ENCODE results near the gene ZNF366. TPM values are rescaled to one million over a fixed set of nuclear protein-coding genes. Genes with fewer than 3 reads are reported as not detected.

Gene ZNF366
- total RNA-seq, 1 experiment from 2014 or later = 0.12 TPM

GRCh38 chr5:72457491-72457890 is 49.7 kb downstream of the ZNF366 start:
- Histone ChIP-seq H3K27ac (peak overlapping the region; percentile 67), H3K36me3 (no peaks in the 10 kb centered on the region), H3K4me3 (no peak overlapping the region), H3K27me3 (no peaks in the 10 kb centered on the region), H3K4me1 (peaks cover 48% of the 10 kb centered on the region), H3K9me3 (replicated peaks) (no peaks in the 10 kb centered on the region)
- peak in 1 of 2 experiments; percentile 54 for DNase-seq

DNA sequence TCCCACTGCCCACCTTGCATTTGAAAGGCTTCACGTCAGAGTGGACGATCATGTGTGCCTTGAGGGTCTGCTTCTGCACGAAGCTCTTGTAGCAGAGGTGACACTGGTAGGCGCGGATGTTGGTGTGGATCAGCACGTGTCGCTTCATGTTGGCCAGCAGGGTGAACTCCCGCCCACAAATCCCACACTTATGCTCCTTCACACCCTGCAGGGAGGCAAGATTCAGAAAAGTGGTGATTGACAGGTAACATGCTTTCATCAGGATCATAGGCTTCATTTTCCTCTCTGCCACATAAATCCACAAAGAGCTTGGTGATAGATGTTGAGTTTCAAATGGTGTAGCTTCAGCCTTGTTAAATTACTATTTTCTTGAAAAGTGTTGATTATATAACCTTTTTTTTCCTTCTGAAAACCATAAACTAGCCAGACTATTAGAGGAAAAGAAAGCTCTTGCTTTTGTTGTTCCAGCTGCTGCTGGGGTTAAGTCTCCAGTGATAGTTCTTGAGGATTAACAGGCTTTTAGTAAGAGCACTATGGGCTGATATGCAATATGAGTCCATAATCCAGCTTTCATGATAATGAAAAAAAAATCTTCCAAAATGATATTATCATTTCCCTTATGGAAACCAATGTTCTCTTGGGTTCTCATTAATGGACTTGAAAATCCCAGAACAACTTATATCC is 50.7 kb downstream of the ZNF366 start:
- H3K9me3 ChIP-seq (replicated peaks) = no peaks in the 10 kb centered on the region
- peak overlapping the region; percentile 67 for H3K27ac ChIP-seq
- peaks cover 54% of the 10 kb centered on the region for H3K4me1 ChIP-seq
- DNase-seq = peak; percentile 79 to 90
- H3K27me3 ChIP-seq = no peaks in the 10 kb centered on the region
- H3K36me3 ChIP-seq = no peaks in the 10 kb centered on the region
- no peak overlapping the region for H3K4me3 ChIP-seq

GRCh38 chr5:72455476-72455875 is 51.7 kb downstream of the ZNF366 start:
- no peak overlapping the region for H3K27ac ChIP-seq
- H3K9me3 ChIP-seq (replicated peaks) = no peaks in the 10 kb centered on the region
- H3K4me3 ChIP-seq = no peak overlapping the region
- no peaks in the 10 kb centered on the region for H3K27me3 ChIP-seq
- H3K4me1 ChIP-seq = peaks cover 64% of the 10 kb centered on the region
- no peak for DNase-seq
- no peaks in the 10 kb centered on the region for H3K36me3 ChIP-seq

DNA sequence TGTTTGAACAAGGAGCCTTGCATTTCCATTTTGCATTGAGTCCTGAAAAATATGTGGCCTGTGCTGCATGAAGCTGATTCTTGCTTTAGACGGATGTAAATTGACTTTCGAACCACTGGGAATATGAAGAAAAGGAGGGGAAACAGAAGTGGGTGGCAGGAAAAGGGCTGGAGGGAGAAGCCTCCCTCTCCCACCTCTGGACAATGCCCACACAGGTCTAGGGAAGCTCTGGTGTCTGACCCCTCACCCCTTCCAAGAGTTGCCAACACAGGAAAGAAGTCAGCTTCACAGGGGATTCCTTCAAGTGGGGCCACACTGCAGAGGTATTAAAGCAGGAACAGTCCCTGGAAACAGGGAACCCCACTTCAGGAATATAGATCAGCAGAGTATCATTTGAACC is 52.2 kb downstream of the ZNF366 start:
- H3K27me3 ChIP-seq = no peaks in the 10 kb centered on the region
- H3K4me1 ChIP-seq = peaks cover 65% of the 10 kb centered on the region
- H3K9me3 ChIP-seq (replicated peaks) = no peaks in the 10 kb centered on the region
- H3K36me3 ChIP-seq = no peaks in the 10 kb centered on the region
- H3K27ac ChIP-seq = no peak overlapping the region
- no peak for DNase-seq
- H3K4me3 ChIP-seq = no peak overlapping the region

- Histone ChIP-seq H3K27me3 (no peaks in the 10 kb centered on the region), H3K27ac (peak overlapping the region; percentile 97), H3K36me3 (no peaks in the 10 kb centered on the region), H3K9me3 (replicated peaks) (no peaks in the 10 kb centered on the region), H3K4me3 (no peak overlapping the region), H3K4me1 (peaks cover 65% of the 10 kb centered on the region)
- peak in 1 of 2 experiments; percentile 45 for DNase-seq
Observed at GRCh38 chr5:72453246-72453775, 53.9 kb downstream of the ZNF366 start.

DNA sequence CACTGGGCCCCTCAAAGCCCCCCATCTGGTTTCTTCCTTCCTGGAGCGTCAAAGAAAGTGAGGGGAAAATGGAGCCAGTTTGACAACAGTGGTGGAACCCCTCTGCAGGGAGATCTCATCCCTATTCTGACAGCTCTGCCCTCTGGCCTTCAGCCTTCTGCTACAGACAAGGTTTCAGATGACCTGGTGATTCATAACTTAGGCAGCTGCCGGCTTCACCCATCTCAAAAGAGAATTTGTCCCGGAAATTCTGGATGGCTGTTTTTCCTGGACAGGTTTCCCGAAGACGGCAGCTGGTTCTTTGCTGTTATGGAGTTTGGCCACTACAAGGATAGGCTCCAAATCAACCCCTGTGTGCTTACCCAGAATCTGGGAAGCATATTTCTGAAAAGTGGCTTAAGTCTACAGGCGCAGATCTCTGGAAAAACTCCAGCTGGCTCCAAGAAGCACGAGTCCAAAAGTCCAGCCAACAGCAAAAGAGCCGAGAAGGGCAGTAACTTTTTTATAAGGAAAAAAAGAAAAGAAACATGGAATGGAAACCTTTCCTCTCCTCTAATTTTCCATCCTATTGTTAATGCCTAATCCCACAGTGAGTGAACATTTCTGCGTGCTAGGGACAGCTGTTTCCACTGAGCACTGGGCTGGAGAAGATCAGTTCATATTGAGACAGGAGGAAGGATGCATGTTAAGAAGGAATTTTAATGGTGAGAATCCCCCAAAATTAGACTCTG is 54.5 kb downstream of the ZNF366 start:
- peaks cover 65% of the 10 kb centered on the region for H3K4me1 ChIP-seq
- peak; percentile 93 to 97 for DNase-seq
- no peaks in the 10 kb centered on the region for H3K9me3 ChIP-seq (replicated peaks)
- peak overlapping the region; percentile 97 for H3K27ac ChIP-seq
- peak overlapping the region; percentile 10 for H3K4me3 ChIP-seq
- no peaks in the 10 kb centered on the region for H3K36me3 ChIP-seq
- H3K27me3 ChIP-seq = no peaks in the 10 kb centered on the region

GRCh38 chr5:72451741-72452505 is 55.3 kb downstream of the ZNF366 start:
- Histone ChIP-seq H3K9me3 (replicated peaks) (no peaks in the 10 kb centered on the region), H3K27ac (peak overlapping the region; percentile 97), H3K36me3 (no peaks in the 10 kb centered on the region), H3K4me3 (peak overlapping the region; percentile 10), H3K4me1 (peaks cover 57% of the 10 kb centered on the region), H3K27me3 (no peaks in the 10 kb centered on the region)
- peak; percentile 88 to 92 for DNase-seq

- Histone ChIP-seq H3K4me1 (peaks cover 28% of the 10 kb centered on the region), H3K27me3 (no peaks in the 10 kb centered on the region), H3K9me3 (replicated peaks) (no peaks in the 10 kb centered on the region), H3K4me3 (no peak overlapping the region), H3K36me3 (no peaks in the 10 kb centered on the region), H3K27ac (no peak overlapping the region)
- no peak for DNase-seq
Observed at GRCh38 chr5:72448368-72448767, 58.8 kb downstream of the ZNF366 start.

DNA sequence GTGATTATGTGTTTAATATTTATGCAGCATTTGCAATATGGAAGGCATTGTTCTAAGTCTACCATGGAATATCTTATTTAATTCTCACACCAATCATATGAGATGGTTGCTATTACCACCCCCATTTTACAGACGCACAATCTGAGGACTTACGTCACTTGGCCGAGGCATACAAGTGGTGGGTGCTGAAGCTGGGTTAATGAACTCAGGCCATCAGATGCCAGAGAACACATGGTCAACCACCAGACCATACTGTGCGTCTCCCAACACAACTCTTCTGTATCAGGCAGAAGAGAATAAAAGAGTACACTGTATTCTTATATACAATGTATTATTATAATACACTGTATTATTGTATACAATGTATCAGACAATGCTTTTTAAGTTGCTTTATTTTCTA is 59.5 kb downstream of the ZNF366 start:
- no peak for DNase-seq
- Histone ChIP-seq H3K4me3 (no peak overlapping the region), H3K27ac (no peak overlapping the region), H3K4me1 (peaks cover 22% of the 10 kb centered on the region), H3K36me3 (no peaks in the 10 kb centered on the region), H3K27me3 (no peaks in the 10 kb centered on the region), H3K9me3 (replicated peaks) (no peaks in the 10 kb centered on the region)

GRCh38 chr5:72445969-72446368 is 61.2 kb downstream of the ZNF366 start:
- Histone ChIP-seq H3K4me3 (no peak overlapping the region), H3K27ac (no peak overlapping the region)

DNA sequence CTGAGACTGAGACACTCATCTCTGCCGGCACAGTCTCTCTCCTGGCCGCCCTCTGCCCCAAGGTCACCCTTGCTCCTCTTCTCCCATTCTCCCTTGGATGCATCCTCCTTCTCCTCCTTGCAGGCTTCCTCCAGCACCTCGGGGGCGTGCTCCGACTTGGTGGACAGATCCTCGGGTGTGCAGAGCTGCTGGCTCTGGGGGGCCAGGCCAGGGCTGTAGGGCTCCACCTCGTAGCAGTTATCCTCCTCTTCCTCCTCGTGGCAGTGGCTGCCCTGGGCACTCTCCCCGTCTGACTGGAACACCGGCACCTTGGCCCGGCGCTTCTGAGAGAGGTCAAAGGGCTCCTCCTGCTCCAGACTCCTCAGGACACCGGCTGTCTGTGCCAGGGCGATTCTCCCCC is 63.3 kb downstream of the ZNF366 start:
- no peak for DNase-seq
- H3K27ac ChIP-seq = no peak overlapping the region
- peaks cover 9% of the 10 kb centered on the region for H3K4me1 ChIP-seq

More at GRCh38 chr5:72445969-72446368, 61.2 kb downstream of the ZNF366 start:
- H3K4me1 ChIP-seq = peaks cover 16% of the 10 kb centered on the region
- no peaks in the 10 kb centered on the region for H3K27me3 ChIP-seq
- DNase-seq = no peak
- no peaks in the 10 kb centered on the region for H3K9me3 ChIP-seq (replicated peaks)
- no peaks in the 10 kb centered on the region for H3K36me3 ChIP-seq

GRCh38 chr5:72441862-72442540 is 65.2 kb downstream of the ZNF366 start:
- Histone ChIP-seq H3K27me3 (no peaks in the 10 kb centered on the region), H3K36me3 (no peaks in the 10 kb centered on the region), H3K27ac (peak overlapping the region; percentile 25; the same call in 1 of the 2 replicates), H3K9me3 (replicated peaks) (no peaks in the 10 kb centered on the region; the same call in 1 of the 2 replicates), H3K4me1 (peaks cover 11% of the 10 kb centered on the region), H3K4me3 (no peak overlapping the region)
- DNase-seq = no peak

More for the DNA sequence above, 63.3 kb downstream of the ZNF366 start:
- no peaks in the 10 kb centered on the region for H3K27me3 ChIP-seq
- H3K4me3 ChIP-seq = no peak overlapping the region
- no peaks in the 10 kb centered on the region for H3K9me3 ChIP-seq (replicated peaks)
- no peaks in the 10 kb centered on the region for H3K36me3 ChIP-seq

GRCh38 chr5:72441094-72441723 is 66.0 kb downstream of the ZNF366 start:
- Histone ChIP-seq H3K9me3 (replicated peaks) (no peaks in the 10 kb centered on the region; the same call in 1 of the 2 replicates), H3K36me3 (no peaks in the 10 kb centered on the region), H3K27ac (no peak overlapping the region), H3K4me3 (no peak overlapping the region), H3K4me1 (peaks cover 15% of the 10 kb centered on the region), H3K27me3 (no peaks in the 10 kb centered on the region)
- no peak for DNase-seq

DNA sequence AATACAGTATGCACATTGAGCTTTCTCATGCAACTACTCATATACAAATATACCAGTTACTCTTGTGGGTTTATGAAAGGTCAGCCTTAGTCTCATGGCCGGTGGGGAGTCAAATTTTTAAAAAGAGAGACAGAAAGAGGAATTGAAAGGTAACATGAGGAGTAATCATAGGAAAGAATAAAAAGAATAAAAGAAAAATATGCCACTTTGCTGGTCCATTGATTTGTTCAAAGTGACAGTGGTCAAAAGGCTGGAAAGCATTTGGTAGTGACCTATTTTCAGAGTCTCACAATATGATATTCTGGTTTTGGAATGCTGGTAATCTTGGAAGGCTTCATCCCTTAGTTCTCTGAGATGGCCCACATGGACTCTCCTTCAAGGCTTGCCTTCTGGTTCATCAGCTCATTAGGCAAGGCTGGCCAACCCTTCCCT is 67.0 kb downstream of the ZNF366 start:
- Histone ChIP-seq H3K4me3 (no peak overlapping the region), H3K27ac (no peak overlapping the region), H3K36me3 (no peaks in the 10 kb centered on the region), H3K27me3 (no peaks in the 10 kb centered on the region), H3K4me1 (peaks cover 15% of the 10 kb centered on the region), H3K9me3 (replicated peaks) (no peaks in the 10 kb centered on the region; the same call in 1 of the 2 replicates)
- no peak for DNase-seq

All from SJCRH30 (cell line).